NCI-H748 (cell line): ENCODE results near the gene PTGR3.

Experiments
- DNase-seq: peaks from one replicate; lab custom pipeline; 2025; ENCODE audit not compliant: unreplicated experiment; lab: John Stamatoyannopoulos, UW

Gene PTGR3, protein sequence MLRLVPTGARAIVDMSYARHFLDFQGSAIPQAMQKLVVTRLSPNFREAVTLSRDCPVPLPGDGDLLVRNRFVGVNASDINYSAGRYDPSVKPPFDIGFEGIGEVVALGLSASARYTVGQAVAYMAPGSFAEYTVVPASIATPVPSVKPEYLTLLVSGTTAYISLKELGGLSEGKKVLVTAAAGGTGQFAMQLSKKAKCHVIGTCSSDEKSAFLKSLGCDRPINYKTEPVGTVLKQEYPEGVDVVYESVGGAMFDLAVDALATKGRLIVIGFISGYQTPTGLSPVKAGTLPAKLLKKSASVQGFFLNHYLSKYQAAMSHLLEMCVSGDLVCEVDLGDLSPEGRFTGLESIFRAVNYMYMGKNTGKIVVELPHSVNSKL

DNA sequence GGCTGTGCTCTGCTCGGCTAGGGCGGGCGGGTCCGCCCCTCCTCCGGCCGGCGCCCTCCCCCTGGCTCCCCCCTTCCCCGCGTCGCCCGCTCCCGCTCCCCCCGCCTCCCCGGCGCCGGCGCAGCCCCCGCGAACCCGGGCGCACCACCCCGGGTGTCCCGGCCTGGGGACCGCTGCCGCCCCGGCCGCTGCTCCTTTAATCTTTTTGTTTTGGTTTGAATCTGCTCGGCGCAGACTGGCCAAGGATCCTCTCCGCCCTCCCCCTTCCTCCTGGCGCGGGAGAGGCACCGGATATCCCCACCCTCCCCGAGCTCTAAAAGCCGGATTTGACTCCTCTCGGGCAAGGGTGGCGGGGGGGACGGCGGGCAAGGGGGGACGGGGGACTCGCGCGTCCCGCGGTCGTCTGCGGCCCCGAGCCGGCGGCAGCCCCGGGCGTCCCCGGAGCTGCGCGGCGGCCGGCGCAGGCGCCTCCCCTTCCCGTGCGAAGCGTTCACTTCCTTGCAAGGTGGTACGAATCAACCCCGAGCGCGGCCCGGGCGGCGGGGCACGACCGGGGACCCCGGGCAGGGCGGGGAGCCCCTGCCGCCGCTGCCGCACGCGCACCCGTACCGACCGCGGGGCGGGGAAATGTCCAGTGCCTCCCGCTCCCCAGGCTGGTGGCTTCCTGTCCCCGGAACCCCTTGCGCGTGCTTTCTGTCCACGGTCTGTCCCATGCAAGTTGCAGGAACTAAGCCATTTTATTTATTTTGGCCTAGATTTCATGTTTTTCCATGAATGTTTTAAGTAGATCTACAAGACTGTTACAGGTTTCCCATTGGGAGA, at the start of gene PTGR3:
Gene PTGR3, minus strand, starts transcription at position 11 of the 822 bp plus-strand sequence. CDS start 81 bp downstream, outside the sequence.
- DNase-seq: peak; percentile 92

DNA sequence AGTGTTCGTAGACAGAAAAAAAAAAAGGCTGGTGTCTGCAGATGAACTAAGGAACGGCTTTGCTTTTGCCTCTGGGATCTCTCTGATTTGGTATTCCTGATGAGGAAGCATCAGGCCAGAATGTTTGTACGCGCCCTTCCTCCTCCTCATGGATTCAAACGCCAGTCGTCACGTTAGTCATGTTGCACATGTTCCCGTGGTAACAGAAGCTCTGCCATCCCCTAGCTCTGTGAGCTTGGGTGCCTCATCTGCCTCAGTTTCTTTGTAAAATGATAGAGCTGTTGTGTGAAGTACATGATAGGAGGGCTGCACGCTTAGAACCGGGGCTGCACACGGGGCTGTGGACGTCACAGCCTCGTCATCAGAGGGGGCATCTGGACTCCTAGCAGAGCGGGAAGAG, 48.7 kb upstream of the PTGR3 start:
- DNase-seq: no peak

DNA sequence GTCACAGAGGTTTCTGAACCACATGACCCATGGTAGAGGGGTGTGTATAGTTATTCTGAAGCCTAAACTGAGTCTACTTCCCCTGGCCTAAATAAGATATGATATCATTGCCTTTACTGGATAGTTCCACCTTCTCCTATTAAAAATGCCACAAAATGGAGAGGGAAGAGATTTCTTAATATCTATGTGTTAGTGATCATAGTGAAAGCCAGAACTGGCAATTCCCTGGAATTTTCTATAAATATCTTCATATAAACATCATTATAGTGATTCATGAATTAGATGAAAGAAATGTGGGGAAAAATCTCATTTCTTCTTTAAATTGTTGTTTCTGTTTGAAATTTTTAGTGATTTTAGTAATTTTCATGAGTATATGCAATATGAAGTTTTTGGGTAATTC, 47.4 kb upstream of the PTGR3 start:
- DNase-seq: no peak

DNA sequence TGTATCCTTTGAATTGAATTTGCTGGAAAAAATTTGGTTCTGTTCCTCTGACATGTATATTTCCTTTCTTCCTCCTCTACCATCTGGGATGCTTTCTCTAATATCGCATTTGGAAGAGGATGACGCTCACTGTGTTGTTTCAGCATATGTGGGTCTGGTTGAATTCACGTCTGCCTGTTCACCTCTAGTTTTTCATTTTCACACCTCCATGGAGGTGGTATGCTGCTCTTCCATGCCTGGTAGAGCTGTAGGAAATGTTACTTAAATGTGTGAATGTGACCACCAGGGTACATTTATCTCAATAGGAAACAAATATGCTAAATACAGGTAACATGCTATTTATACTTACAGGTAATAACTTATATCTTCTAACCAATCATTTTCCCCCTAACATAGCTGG, 46.2 kb upstream of the PTGR3 start:
- DNase-seq: no peak

DNA sequence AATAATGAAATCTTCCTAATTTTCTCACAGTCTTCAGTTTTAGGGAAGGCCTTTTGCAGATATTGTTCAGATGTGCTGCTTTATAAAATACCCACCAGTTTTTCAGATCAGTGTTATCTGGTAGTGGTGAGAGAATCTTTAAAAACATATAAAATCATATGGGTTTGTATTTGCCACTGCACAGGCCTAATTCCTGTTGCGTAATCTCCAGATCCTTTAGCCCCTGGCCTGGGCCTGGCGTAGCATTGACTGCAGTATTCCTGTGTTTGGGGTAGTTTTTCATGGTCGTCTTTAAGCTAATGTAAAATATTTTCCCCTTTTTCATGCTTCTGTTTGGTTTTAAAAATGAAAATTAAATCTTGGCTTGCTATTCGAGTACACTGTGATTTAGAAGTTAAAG, 44.8 kb upstream of the PTGR3 start:
- no peak for DNase-seq

DNA sequence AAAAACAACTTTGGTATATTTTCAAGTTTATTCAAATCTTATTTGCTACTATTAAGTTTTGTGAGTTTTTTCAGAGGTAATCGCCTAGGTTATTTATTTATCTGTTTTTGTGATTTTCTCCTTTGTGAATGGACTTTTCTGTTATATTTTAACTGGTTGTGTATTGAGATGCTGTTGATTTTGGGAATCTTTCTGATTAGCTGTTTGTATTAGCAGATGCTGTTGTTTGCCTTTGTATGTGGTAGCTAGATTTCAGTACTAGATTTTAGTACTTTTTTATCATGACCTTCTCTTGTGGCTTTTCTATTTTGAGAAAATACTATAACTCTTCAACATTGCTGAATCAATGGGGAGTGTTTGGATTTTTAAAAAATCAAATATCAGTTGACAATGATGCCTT, 44.1 kb upstream of the PTGR3 start:
- DNase-seq: no peak

DNA sequence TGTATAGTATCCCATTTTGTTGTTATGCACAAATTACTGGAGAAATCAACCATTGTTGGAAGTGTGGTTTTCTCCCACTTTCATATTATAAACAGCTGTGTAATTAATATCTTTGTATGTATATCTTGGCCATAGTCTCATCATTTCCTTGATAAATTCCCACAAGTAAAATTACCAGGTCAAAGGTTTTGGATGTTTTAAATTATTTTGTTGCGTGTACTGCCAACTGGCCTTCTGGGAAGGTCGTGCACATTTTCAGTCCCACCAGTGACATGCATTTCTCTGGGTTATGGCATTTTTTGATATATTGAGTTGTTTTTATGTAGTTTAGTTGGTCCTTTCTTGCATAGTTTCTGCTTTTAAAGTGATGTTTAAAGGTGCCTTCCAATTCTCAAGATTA, 43.2 kb upstream of the PTGR3 start:
- no peak for DNase-seq

DNA sequence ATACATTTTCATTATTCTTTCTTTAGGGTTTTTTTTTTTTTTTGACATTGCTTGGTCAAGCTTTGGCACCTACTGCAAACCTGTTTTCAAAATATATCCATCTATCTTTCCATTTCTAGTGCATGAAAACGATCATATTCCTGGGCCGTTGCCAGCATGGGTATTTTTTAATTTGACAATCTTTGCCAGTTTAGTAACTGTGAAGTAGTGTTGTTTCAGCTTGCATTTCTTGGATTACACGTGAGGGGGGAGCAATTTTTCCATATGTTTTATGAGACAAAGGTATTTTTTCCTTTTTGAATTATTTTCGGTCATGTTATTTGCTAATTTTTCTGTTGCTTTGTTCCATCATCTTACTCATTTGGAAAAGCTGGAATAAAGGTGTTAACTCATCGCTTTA, 42.5 kb upstream of the PTGR3 start:
- no peak for DNase-seq

DNA sequence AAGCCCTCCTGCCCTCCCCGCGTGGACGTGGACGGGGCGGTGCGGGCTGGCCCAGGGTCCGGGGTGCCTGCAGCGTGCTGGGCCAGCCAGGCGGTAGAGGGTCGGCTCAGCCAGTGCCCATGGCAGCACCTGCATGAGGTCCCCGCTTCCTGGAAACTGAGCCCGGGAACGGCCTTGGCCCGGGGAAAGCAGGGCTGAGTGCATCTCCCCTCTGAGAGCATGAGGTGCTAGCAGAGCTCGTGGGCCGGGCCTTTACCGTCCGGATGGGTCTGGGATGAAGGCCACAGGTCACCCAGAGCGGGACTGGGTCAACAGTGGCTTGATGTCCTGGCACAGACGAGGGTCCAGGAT, 41.5 kb upstream of the PTGR3 start:
- no peak for DNase-seq

DNA sequence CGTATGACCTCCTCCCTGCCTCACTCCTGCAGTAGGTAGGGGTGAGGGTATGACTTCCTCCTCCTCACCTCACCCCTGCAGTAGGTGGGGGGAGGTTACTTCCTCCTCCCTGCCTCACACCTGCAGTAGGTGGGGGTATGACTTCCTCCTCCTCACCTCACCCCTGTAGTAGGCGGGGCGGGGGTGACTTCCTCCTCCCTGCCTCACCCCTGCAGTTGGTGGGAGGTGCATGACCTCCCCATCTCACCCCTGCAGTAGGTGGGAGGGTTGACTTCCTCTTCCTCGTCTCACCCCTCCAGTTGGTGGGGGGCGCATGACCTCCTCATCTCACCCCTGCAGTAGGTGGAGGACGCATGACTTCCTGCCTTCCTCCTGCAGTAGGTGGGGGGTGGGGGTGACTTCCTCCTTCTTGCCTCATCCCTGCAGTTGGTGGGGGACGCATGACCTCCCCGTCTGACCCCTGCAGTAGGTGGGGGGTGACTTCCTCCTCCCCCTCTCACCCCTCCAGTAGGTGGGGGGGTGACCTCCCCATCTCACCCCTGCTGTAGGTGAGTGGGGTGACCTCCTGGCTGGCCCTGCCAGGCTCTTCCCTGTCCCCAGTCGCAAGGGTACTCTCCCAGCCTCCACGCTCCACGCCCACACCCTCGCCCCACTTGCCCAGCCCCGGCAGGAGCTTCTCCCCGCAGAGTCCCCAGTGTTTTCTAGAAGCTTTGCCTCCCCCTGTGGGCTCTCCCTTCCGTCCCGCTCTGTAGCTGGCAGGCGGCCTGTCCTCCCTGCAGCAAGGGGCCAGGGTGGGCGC, 40.9 kb upstream of the PTGR3 start:
- no peak for DNase-seq

DNA sequence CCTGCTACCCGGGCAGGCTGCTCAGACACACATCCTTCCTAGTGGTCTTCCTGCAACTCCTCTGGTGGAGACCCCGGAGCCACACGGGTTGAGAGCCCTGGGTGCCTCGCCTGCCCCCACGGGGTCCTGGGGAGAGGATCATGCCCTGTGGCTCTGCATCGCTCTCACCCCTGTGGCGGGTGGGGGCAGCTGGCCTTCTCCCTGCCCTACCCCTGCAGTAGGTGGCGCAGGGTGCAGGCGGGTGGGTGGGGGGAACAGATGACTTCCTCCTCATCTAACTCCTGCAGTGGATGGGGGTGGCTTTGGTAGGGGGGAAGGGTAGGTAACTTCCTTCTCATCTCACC, 40.2 kb upstream of the PTGR3 start:
- DNase-seq: no peak

DNA sequence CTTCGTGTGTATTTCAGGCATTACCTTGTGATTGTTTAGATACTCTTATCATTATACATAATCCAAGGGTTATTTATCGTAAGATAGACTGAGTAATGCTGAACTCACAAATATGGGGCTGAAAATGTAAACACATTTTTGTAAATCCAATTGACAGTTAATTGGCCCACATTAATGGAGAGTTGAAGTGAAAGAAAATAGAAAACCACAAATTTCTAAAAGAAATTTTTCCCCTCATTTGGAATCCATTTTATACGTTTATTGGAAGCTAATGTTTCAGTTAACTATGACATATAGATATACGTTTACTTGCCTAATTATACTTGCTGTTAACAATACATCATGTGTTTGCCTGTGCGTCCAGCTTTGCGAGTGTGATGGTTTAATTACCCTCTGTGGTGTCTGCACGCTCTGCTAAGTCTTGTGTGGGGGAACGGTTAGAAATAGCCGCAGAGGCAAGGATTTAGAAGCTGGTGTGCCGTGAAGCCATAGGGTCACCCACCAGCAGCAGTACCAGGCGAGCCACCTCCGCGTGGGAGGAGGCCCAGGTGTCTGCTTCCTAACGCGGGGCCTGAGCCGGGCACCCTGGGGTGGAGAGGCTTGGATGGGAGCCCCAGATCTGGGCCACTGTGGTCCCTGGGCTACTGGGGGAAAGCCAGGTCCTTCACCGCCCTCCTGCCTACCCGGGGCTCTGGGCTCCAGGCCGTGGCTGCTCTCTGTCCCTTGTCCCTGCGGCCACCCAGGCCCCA, 39.7 kb upstream of the PTGR3 start:
- peak; percentile 85 for DNase-seq

DNA sequence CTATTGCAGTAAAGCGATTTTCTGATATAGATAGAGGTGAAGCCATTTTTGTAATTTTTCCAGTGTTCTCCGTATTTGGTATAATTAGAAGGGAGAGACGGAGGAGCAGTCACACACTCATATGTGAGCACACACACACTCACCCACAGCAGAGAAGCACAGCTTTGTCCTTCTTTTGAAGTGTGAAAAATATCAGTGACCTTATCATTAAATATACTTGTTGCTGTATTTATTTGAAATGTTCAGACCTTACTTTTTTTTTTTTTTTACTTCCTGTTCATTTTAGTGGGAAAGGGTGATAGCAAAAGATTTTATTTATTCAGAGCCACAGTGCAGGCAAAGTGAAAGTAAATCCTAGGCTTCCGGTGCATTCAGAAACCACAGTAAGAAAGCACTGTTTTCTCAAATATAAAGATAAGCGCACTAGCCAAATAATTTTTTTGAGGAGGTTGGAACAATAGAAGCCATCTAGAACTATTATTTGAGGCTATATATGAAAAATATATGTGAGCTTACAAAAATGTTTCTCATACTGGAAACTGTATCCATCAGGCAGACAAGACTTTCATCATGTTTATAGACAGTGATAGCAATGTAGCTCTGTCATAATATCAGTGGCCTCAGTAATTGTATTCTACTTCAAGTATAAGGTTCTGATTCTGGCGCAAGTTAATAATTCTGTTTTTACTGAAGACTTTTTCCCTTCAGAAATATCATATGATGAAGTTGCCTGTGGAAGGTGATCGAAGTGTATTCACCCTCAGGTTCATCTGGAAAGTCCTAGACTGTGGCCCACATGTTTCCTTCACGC, 38.9 kb upstream of the PTGR3 start:
- DNase-seq: peak; percentile 48

DNA sequence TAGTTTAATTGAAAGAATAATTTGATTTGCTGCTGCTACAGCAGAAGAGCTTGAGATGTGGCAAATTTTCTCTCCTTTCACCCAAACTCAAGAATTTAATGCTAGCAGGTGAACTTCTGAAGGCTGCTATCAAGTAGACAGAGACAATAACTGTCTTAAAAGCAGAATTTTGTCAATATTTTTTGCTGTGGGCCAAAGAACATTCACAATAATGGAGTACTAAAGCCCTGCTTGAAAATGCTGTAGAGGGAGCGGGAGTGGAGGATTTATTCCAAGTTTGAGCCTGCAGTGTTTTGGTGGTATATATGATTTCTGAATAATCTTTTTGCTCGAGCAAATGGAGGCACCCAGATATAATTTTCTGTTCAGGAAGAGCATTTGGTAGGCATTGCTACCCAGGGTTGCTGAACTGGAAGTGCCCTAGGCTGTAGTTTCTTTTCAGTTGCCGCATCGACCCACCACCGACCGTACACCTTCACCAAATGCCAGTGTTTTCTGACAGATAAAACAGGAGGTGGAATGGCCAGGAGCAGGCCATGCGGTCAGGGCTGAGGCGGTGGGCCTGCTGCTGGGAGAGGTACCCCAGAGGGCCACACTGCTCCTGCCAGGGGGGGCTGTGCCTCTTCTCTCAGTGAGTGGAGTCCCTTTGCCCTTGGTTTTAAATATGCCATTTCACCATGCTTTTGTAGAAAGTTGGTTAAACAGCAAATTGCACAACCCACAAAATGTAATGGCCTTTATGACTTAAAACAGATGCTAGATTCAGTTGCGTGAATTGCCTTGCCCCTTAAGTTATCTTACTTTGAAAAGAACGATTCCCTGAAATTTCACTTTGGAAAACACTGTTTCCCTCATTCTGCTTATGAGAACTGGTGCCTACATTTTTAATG, 38.0 kb upstream of the PTGR3 start:
- DNase-seq: no peak

DNA sequence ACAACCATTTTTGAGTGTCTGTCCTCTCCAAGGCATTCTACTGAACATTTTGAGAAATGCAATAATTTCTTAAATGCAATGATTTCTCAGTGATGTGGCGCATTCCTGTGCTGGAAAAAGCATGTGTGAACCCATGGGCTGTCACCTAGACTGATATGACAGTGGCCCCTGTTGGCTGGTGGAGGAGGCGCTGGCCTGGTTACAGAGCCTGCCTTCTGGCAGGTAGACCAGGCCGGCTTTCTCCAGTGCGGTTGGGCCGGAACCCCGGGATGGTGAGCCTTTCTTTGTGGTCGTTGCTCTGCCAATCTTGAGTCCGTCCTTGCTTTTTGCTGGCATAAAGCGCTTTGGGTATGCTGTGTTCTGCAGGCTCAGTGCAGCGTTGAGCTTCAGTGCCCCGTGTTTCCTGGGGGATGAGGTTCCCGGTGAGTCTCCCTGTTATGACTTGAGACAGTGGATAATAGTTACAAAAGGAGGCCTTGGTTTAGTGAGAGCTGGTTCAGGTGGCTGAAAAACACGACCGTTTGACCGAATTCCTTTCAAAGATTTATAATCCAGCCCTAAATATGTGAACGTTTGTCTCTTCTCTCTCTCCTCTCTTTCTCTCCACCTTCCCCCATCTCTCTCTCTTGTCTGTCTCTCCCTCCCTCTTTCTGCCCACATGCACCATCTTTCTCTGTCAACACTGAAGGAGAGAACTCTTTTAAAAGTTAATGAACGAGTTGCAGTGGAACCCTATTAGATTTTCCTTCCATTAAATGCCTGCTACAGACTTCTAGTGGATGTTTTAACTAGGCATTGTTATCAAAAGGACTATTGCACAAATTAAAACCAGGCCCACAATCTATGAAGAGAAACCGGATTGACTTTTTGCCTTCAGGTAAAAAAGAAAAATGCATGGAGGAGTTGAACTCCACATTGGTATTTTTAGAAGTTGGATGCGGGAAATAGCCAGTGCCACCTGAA, 35.7 kb upstream of the PTGR3 start:
- peak; percentile 11 for DNase-seq

DNA sequence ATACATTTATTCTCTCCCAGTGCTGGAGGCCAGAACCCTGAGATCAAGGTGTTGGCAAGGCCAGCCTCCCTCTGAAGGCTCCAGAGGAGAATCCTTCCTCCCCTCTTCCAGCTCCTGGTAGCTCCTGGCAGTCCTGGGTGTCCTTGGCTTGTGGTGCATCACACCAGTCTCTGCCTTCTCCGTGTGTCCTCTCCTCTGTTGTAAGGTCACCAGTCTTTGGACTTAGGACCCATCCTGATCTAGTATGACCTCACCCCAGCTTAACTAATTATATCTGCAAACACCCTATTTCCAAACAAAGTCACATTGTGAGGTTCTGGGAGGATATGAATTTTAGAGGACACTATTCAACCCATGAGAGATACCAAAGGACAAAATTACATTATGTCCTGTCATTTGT, 32.8 kb upstream of the PTGR3 start:
- no peak for DNase-seq

DNA sequence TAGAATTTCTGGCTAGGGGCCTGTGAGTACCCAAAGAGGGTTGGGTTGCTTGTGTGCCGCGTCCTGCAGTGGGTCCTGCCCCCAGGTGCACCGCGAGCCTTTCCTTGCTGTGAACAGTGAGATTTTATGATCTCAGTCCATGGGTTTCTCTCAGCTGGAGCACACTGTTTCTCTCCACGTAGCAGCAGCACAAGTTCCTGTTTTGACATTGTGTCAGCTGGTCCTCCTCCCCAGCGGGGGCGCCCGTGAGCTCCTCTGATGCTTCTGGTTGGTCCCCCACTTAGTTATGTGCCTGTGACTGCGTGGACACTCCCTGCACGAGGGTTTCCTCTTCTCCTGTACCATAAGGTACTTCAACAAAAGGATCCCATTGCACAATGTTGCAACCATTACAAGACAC, 31.5 kb upstream of the PTGR3 start:
- no peak for DNase-seq

DNA sequence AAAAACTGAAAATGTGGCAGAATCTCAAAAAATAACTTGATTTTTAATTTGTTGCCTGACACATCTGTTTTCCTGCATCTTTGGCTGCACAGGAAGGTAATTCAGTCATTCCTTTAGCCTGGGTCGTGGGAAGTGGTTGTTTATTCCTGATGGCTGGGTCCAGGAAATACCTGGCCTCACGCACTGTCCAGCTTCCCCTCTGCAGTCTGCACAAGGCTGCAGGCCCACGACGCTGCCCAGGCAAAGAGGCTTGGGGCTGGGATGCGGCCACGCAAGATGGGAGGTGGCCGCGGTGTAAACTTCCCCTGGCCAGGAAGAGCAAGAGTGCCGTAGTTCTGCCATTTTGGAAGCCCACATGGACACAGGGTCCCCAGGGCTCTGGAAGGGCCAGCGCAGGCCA, 29.8 kb upstream of the PTGR3 start:
- DNase-seq: no peak
